Measurements from ENCODE around the gene RSBN1. TPM values are rescaled to one million over a fixed set of nuclear protein-coding genes. Genes with fewer than 3 reads are reported as not detected.

RSBN1 gene
- total and polyA plus RNA-seq, 2 experiments from 2014 or later, result 15.4 to 17.4 TPM

DNA sequence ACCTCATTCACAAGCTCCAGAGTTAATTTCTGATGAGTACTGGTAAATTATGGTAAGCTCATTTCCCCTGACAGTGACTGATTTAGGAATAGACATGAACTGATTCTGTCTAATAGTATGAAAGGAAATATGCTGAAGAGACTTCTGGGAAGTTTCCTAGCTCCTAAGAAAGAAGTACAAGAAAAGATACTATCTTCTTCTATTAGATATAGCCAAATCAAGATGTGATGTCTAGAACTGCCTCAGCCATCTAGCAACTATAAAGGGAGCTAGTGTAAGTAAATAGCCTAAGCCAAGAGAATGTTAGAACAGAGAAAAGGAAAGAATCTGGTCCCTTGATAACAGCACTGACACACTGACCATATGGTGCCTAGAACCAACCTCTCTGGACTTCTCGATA is 42.2 kb downstream of the RSBN1 start:
- Mint-ChIP-seq H3K27me3 (ENCODE audit: insufficient read depth, low read depth, poor library complexity) (no peaks in the 10 kb centered on the region), H3K4me1 (peaks cover 34% of the 10 kb centered on the region), H3K27ac (no peak overlapping the region), H3K9me3 (no peaks in the 10 kb centered on the region), H3K36me3 (ENCODE audit: low read depth) (peaks cover 21% of the 10 kb centered on the region), H3K4me3 (no peak overlapping the region)
- Histone ChIP-seq H3F3A (replicated peaks; ENCODE audit: low read depth) (no peaks in the 10 kb centered on the region), H3K79me2 (replicated peaks; ENCODE audit: insufficient read depth) (no peaks in the 10 kb centered on the region), H3K4me3 (no peak overlapping the region), H3K36me3 (ENCODE audit: insufficient read depth) (peaks cover 6% of the 10 kb centered on the region; the same call in 1 of the 2 replicates), H3K4me2 (peak overlapping the region; percentile 12; the same call in 1 of the 2 replicates), H3K9me2 (ENCODE audit: insufficient read depth) (no peaks in the 10 kb centered on the region), H3K27me3 (ENCODE audit: insufficient read depth) (no peaks in the 10 kb centered on the region), H3K27ac (ENCODE audit: low read depth) (no peak overlapping the region; the same call in 1 of the 2 replicates), H3K4me1 (ENCODE audit: insufficient read depth) (peaks cover 28% of the 10 kb centered on the region), H4K20me1 (replicated peaks; ENCODE audit: insufficient read depth) (no peaks in the 10 kb centered on the region), H2AFZ (no peak overlapping the region)
- ATAC-seq (no peak), DNase-seq (ENCODE audit: low spot score) (no peak)
- TF ChIP-seq EZH2phosphoT487 (IDR thresholded peaks at IDR 0.05; ENCODE audit: unreplicated experiment) (no peak), POLR2AphosphoS5 (IDR thresholded peaks at IDR 0.05; ENCODE audit: low read depth) (no peak), STAT1 (IDR thresholded peaks at IDR 0.05; ENCODE audit: unreplicated experiment) (no peak), NANOG (IDR thresholded peaks at IDR 0.05; ENCODE audit: borderline replicate concordance) (no peak), EZH2 (IDR thresholded peaks at IDR 0.05; ENCODE audit: low read depth, unreplicated experiment) (no peak), CREB1 (CRISPR knock-in tag; IDR thresholded peaks at IDR 0.05; ENCODE audit: low read depth) (no peak), ZNF114 (CRISPR knock-in tag; IDR thresholded peaks at IDR 0.05) (no peak), ZNF331 (CRISPR knock-in tag; IDR thresholded peaks at IDR 0.05; ENCODE audit: low read depth) (no peak), JUNB (IDR thresholded peaks at IDR 0.05; ENCODE audit: unreplicated experiment) (no peak)
- TF ChIP-seq, protein P1, sequence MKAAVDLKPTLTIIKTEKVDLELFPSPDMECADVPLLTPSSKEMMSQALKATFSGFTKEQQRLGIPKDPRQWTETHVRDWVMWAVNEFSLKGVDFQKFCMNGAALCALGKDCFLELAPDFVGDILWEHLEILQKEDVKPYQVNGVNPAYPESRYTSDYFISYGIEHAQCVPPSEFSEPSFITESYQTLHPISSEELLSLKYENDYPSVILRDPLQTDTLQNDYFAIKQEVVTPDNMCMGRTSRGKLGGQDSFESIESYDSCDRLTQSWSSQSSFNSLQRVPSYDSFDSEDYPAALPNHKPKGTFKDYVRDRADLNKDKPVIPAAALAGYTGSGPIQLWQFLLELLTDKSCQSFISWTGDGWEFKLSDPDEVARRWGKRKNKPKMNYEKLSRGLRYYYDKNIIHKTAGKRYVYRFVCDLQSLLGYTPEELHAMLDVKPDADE (IDR thresholded peaks at IDR 0.05), result no peak
- TF ChIP-seq, protein P2, sequence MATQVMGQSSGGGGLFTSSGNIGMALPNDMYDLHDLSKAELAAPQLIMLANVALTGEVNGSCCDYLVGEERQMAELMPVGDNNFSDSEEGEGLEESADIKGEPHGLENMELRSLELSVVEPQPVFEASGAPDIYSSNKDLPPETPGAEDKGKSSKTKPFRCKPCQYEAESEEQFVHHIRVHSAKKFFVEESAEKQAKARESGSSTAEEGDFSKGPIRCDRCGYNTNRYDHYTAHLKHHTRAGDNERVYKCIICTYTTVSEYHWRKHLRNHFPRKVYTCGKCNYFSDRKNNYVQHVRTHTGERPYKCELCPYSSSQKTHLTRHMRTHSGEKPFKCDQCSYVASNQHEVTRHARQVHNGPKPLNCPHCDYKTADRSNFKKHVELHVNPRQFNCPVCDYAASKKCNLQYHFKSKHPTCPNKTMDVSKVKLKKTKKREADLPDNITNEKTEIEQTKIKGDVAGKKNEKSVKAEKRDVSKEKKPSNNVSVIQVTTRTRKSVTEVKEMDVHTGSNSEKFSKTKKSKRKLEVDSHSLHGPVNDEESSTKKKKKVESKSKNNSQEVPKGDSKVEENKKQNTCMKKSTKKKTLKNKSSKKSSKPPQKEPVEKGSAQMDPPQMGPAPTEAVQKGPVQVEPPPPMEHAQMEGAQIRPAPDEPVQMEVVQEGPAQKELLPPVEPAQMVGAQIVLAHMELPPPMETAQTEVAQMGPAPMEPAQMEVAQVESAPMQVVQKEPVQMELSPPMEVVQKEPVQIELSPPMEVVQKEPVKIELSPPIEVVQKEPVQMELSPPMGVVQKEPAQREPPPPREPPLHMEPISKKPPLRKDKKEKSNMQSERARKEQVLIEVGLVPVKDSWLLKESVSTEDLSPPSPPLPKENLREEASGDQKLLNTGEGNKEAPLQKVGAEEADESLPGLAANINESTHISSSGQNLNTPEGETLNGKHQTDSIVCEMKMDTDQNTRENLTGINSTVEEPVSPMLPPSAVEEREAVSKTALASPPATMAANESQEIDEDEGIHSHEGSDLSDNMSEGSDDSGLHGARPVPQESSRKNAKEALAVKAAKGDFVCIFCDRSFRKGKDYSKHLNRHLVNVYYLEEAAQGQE (IDR thresholded peaks at IDR 0.05; ENCODE audit: unreplicated experiment), result no peak
- TF ChIP-seq, protein P3, sequence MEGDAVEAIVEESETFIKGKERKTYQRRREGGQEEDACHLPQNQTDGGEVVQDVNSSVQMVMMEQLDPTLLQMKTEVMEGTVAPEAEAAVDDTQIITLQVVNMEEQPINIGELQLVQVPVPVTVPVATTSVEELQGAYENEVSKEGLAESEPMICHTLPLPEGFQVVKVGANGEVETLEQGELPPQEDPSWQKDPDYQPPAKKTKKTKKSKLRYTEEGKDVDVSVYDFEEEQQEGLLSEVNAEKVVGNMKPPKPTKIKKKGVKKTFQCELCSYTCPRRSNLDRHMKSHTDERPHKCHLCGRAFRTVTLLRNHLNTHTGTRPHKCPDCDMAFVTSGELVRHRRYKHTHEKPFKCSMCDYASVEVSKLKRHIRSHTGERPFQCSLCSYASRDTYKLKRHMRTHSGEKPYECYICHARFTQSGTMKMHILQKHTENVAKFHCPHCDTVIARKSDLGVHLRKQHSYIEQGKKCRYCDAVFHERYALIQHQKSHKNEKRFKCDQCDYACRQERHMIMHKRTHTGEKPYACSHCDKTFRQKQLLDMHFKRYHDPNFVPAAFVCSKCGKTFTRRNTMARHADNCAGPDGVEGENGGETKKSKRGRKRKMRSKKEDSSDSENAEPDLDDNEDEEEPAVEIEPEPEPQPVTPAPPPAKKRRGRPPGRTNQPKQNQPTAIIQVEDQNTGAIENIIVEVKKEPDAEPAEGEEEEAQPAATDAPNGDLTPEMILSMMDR (conservative IDR thresholded peaks at IDR 0.05; ENCODE audit: low read depth in 2 of 2), result no peak
- TF ChIP-seq, protein P4, sequence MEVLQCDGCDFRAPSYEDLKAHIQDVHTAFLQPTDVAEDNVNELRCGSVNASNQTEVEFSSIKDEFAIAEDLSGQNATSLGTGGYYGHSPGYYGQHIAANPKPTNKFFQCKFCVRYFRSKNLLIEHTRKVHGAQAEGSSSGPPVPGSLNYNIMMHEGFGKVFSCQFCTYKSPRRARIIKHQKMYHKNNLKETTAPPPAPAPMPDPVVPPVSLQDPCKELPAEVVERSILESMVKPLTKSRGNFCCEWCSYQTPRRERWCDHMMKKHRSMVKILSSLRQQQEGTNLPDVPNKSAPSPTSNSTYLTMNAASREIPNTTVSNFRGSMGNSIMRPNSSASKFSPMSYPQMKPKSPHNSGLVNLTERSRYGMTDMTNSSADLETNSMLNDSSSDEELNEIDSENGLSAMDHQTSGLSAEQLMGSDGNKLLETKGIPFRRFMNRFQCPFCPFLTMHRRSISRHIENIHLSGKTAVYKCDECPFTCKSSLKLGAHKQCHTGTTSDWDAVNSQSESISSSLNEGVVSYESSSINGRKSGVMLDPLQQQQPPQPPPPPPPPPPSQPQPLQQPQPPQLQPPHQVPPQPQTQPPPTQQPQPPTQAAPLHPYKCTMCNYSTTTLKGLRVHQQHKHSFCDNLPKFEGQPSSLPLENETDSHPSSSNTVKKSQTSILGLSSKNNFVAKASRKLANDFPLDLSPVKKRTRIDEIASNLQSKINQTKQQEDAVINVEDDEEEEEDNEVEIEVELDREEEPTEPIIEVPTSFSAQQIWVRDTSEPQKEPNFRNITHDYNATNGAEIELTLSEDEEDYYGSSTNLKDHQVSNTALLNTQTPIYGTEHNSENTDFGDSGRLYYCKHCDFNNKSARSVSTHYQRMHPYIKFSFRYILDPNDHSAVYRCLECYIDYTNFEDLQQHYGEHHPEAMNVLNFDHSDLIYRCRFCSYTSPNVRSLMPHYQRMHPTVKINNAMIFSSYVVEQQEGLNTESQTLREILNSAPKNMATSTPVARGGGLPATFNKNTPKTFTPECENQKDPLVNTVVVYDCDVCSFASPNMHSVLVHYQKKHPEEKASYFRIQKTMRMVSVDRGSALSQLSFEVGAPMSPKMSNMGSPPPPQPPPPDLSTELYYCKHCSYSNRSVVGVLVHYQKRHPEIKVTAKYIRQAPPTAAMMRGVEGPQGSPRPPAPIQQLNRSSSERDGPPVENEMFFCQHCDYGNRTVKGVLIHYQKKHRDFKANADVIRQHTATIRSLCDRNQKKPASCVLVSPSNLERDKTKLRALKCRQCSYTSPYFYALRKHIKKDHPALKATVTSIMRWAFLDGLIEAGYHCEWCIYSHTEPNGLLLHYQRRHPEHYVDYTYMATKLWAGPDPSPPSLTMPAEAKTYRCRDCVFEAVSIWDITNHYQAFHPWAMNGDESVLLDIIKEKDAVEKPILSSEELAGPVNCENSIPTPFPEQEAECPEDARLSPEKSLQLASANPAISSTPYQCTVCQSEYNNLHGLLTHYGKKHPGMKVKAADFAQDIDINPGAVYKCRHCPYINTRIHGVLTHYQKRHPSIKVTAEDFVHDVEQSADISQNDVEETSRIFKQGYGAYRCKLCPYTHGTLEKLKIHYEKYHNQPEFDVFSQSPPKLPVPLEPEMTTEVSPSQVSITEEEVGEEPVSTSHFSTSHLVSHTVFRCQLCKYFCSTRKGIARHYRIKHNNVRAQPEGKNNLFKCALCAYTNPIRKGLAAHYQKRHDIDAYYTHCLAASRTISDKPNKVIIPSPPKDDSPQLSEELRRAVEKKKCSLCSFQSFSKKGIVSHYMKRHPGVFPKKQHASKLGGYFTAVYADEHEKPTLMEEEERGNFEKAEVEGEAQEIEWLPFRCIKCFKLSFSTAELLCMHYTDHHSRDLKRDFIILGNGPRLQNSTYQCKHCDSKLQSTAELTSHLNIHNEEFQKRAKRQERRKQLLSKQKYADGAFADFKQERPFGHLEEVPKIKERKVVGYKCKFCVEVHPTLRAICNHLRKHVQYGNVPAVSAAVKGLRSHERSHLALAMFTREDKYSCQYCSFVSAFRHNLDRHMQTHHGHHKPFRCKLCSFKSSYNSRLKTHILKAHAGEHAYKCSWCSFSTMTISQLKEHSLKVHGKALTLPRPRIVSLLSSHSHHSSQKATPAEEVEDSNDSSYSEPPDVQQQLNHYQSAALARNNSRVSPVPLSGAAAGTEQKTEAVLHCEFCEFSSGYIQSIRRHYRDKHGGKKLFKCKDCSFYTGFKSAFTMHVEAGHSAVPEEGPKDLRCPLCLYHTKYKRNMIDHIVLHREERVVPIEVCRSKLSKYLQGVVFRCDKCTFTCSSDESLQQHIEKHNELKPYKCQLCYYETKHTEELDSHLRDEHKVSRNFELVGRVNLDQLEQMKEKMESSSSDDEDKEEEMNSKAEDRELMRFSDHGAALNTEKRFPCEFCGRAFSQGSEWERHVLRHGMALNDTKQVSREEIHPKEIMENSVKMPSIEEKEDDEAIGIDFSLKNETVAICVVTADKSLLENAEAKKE (CRISPR knock-in tag; IDR thresholded peaks at IDR 0.05), result no peak
